ENCODE measurements around the gene TMEM269. TPM values are rescaled to one million over a fixed set of nuclear protein-coding genes. Genes with fewer than 3 reads are reported as not detected.

The TMEM269 gene
- total RNA-seq, 1 donor from 2014 or later = not detected

DNA sequence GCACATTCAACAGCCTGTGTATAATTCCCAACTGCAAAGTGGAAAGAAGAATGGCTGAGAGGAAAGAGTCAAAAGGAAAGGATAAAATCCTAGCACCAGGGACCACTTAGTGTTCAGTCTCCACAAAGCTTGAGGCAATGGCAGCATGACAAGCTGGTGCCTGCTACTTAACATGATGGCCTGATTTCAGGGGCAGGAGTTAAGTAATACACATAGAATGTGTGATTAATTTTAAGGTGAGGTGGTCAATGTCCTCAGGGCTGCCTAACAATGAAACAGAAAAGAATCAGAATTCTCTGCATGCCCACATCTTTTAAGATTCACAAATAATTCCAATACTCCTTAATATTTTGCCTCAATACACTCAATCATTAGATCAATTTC lies 26.9 kb upstream of the TMEM269 start:
- no peak for DNase-seq
- intact Hi-C loops (cut with micrococcal nuclease) = no loop called here
- peaks cover 89% of the 10 kb centered on the region for H3K36me3 ChIP-seq
- H3K4me3 ChIP-seq = no peak overlapping the region
- TF ChIP-seq, protein P1, sequence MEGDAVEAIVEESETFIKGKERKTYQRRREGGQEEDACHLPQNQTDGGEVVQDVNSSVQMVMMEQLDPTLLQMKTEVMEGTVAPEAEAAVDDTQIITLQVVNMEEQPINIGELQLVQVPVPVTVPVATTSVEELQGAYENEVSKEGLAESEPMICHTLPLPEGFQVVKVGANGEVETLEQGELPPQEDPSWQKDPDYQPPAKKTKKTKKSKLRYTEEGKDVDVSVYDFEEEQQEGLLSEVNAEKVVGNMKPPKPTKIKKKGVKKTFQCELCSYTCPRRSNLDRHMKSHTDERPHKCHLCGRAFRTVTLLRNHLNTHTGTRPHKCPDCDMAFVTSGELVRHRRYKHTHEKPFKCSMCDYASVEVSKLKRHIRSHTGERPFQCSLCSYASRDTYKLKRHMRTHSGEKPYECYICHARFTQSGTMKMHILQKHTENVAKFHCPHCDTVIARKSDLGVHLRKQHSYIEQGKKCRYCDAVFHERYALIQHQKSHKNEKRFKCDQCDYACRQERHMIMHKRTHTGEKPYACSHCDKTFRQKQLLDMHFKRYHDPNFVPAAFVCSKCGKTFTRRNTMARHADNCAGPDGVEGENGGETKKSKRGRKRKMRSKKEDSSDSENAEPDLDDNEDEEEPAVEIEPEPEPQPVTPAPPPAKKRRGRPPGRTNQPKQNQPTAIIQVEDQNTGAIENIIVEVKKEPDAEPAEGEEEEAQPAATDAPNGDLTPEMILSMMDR (IDR thresholded peaks at IDR 0.05; ENCODE audit: borderline replicate concordance) = no peak
- no peak overlapping the region for H3K27ac ChIP-seq (replicated peaks)
- H3K9me3 ChIP-seq (replicated peaks) = no peaks in the 10 kb centered on the region
- H3K27me3 ChIP-seq (ENCODE audit: low read depth) = no peaks in the 10 kb centered on the region
- no peaks in the 10 kb centered on the region for H3K4me1 ChIP-seq

DNA sequence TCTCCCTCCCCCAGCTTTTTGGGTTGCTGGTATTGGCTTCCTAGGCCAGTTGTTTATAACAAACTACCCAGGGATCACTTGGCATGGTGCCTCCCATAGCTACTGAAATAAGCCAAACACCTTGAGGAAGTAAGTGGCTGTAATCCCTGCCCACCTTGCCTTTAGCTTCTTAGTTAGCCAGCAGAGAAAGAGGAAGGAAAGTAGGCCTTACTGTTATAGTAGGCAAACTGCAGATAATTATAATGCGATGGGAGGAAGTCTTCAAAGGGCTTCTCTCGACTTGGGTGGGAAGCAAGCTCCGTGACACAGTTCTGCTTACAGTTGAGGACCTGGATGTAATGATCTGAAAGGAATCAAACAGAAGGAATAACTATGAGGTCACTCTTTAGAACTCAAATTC lies 26.1 kb upstream of the TMEM269 start:
- intact Hi-C loops (cut with micrococcal nuclease) = no loop called here

DNA sequence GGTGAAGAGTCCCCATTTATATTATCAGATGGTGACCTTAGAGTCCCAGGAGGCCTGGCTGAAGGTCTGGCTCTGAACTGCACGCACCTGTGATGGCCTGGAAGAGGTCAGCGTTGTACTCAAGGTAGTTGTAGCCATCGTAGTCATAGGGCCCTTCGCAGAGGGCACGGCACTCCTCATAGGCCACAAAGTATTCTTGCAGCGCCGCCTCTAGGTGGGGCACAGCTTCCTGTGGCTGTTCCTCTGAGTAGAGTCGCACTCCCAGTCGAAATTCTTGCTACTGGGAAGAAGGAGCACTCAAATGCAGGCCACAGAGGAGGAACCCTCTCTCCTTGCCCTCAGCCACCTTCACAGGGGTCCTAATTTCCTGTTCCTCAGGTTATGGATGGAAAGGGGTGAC lies 25.7 kb upstream of the TMEM269 start:
- TF ChIP-seq, protein P1 (IDR thresholded peaks at IDR 0.05; ENCODE audit: borderline replicate concordance) = no peak
- Histone ChIP-seq H3K4me1 (peaks cover 5% of the 10 kb centered on the region), H3K27ac (replicated peaks) (no peak overlapping the region), H3K9me3 (replicated peaks) (no peaks in the 10 kb centered on the region), H3K27me3 (ENCODE audit: low read depth) (no peaks in the 10 kb centered on the region), H3K4me3 (no peak overlapping the region), H3K36me3 (peaks cover 76% of the 10 kb centered on the region)
- no peak for DNase-seq
- intact Hi-C loops (cut with micrococcal nuclease) = no loop called here

More for the DNA sequence above, 26.1 kb upstream of the TMEM269 start:
- TF ChIP-seq, protein P1 (IDR thresholded peaks at IDR 0.05; ENCODE audit: borderline replicate concordance) = no peak
- no peaks in the 10 kb centered on the region for H3K27me3 ChIP-seq (ENCODE audit: low read depth)
- peaks cover 81% of the 10 kb centered on the region for H3K36me3 ChIP-seq
- no peak overlapping the region for H3K27ac ChIP-seq (replicated peaks)
- no peak overlapping the region for H3K4me3 ChIP-seq
- no peaks in the 10 kb centered on the region for H3K9me3 ChIP-seq (replicated peaks)
- DNase-seq = no peak
- peaks cover under 1% of the 10 kb centered on the region for H3K4me1 ChIP-seq

DNA sequence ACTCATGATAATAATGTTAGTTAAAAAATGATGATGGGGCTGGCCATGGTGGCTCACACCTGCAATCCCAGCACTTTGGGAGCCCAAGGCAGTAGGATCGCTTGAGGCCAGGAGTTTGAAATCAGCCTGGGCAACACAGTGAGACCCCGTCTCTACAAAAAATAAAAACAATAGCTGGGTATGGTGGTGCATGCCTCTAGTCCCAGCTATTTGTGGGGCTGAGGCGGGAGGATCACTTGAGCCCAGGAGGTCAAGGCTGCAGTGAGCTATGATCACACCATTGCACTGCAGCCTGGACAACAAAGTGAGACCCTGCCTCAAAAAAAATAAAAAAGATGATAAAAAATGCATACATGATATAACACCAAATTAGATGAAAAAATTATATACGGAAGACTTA lies 23.2 kb upstream of the TMEM269 start:
- Histone ChIP-seq H3K27ac (replicated peaks) (no peak overlapping the region), H3K9me3 (replicated peaks) (no peaks in the 10 kb centered on the region), H3K27me3 (ENCODE audit: low read depth) (no peaks in the 10 kb centered on the region), H3K4me3 (no peak overlapping the region), H3K4me1 (peaks cover 30% of the 10 kb centered on the region), H3K36me3 (peaks cover 52% of the 10 kb centered on the region)
- TF ChIP-seq, protein P1 (IDR thresholded peaks at IDR 0.05; ENCODE audit: borderline replicate concordance) = no peak
- DNase-seq = no peak
- intact Hi-C loops (cut with micrococcal nuclease) = no loop called here

DNA sequence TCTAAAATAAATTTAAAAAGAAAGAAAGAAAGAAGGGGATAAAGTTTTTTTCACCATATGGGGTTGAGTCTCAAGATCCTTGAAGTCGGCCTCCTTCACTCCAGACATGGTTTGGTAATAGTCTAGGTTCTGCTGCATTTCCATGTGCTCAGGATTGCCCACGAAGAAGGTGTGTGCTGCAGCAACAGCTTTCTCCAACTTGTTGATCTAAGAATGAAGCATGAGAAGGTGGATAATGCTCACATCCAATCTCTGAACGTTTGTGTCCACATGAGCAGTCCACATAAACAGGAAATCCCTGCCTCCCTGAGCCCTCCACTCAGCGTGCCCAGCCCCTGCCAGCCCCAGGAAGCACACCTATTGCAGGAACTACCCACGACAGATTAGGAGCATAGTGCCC lies 22.5 kb upstream of the TMEM269 start:
- TF ChIP-seq, protein P1 (IDR thresholded peaks at IDR 0.05; ENCODE audit: borderline replicate concordance) = no peak
- no peak for DNase-seq
- H3K4me3 ChIP-seq = no peak overlapping the region
- no peak overlapping the region for H3K27ac ChIP-seq (replicated peaks)
- no peaks in the 10 kb centered on the region for H3K9me3 ChIP-seq (replicated peaks)
- intact Hi-C loops (cut with micrococcal nuclease) = no loop called here
- H3K4me1 ChIP-seq = peaks cover 33% of the 10 kb centered on the region
- H3K36me3 ChIP-seq = peaks cover 48% of the 10 kb centered on the region
- H3K27me3 ChIP-seq (ENCODE audit: low read depth) = no peaks in the 10 kb centered on the region
